MCF 10A (cell line): ENCODE measurements around the gene ZDHHC1. TPM values are rescaled to one million over a fixed set of nuclear protein-coding genes. Genes with fewer than 3 reads are reported as not detected.
A peak's percentile ranks its signal among the peaks of the same experiment; 100 is the strongest.

Experiments used
- BruUV-seq: library from RNA; stranded (reverse); fragments of 400-500 nt; replicated peaks from 2 replicates; lab custom pipeline; 2021; lab: Mats Ljungman, UMichigan
- CTCF ChIA-PET: fragments of 300-600 bp; sonication (Branson Sonifier 250); formaldehyde crosslinking; extraction: SDS; loops from one replicate; lab custom pipeline; 2021; ENCODE audit warnings: antibody characterized with exemption, inconsistent platforms; lab: Yijun Ruan, JAX
- POLR2A ChIA-PET: fragments of 300-600, 350-650 bp; sonication (Branson Sonifier 250); formaldehyde crosslinking; extraction: SDS; loops from one replicate; lab custom pipeline; 2020; ENCODE audit warnings: antibody characterized with exemption, inconsistent platforms; lab: Yijun Ruan, JAX
- DNase-seq: peaks from one replicate; pipeline ENCODE4 v3.0.0-alpha.2; 2018; ENCODE audit not compliant: unreplicated experiment
- H3K27ac Mint-ChIP-seq: one replicate; pipeline ENCODE4 v1.8.0; 2022; ENCODE audit warnings: mild to moderate bottlenecking, low read depth, mixed read lengths; ENCODE audit not compliant: unreplicated experiment
- H3K27me3 Mint-ChIP-seq: one replicate; pipeline ENCODE4 v1.8.0; 2022; ENCODE audit warnings: mixed read lengths; ENCODE audit not compliant: insufficient read depth, unreplicated experiment
- H3K36me3 Mint-ChIP-seq: one replicate; pipeline ENCODE4 v1.8.0; 2022; ENCODE audit warnings: mild to moderate bottlenecking, moderate library complexity, mixed read lengths; ENCODE audit not compliant: insufficient read depth, unreplicated experiment
- H3K4me1 Mint-ChIP-seq: one replicate; pipeline ENCODE4 v1.8.0; 2022; ENCODE audit warnings: mixed read lengths; ENCODE audit not compliant: insufficient read depth, unreplicated experiment
- H3K4me3 Mint-ChIP-seq: one replicate; pipeline ENCODE4 v1.8.0; 2022; ENCODE audit warnings: mild to moderate bottlenecking, moderate library complexity, mixed read lengths; ENCODE audit not compliant: unreplicated experiment
- H3K9me3 Mint-ChIP-seq: one replicate; pipeline ENCODE4 v1.8.0; 2022; ENCODE audit warnings: mixed read lengths; ENCODE audit not compliant: unreplicated experiment
- intact Hi-C: fragments of 100-400 bp; cut with micrococcal nuclease; formaldehyde crosslinking; loops from 2 replicates; pipeline ENCODE4 v1.14.1; 2022
- total RNA-seq: library from RNA; stranded (reverse); gene quantifications from 2 replicates; pipeline ENCODE4 v1.2.3, GENCODE V29; 2022
- TF ChIP-seq, protein P1 (sequence below): fragments of 200-600 bp; IDR thresholded peaks from one replicate; pipeline ENCODE4 v1.8.0; 2022; ENCODE audit warnings: antibody characterized with exemption, mild to moderate bottlenecking; ENCODE audit not compliant: unreplicated experiment

Gene ZDHHC1
- total RNA-seq, 1 experiment from 2014 or later: 5.9 TPM

- no peaks in the 10 kb centered on the region for H3K9me3 Mint-ChIP-seq
- peaks cover 14% of the 10 kb centered on the region for H3K4me1 Mint-ChIP-seq
- intact Hi-C loops: no loop called here
- H3K4me3 Mint-ChIP-seq: no peak overlapping the region
- TF ChIP-seq, protein P1, sequence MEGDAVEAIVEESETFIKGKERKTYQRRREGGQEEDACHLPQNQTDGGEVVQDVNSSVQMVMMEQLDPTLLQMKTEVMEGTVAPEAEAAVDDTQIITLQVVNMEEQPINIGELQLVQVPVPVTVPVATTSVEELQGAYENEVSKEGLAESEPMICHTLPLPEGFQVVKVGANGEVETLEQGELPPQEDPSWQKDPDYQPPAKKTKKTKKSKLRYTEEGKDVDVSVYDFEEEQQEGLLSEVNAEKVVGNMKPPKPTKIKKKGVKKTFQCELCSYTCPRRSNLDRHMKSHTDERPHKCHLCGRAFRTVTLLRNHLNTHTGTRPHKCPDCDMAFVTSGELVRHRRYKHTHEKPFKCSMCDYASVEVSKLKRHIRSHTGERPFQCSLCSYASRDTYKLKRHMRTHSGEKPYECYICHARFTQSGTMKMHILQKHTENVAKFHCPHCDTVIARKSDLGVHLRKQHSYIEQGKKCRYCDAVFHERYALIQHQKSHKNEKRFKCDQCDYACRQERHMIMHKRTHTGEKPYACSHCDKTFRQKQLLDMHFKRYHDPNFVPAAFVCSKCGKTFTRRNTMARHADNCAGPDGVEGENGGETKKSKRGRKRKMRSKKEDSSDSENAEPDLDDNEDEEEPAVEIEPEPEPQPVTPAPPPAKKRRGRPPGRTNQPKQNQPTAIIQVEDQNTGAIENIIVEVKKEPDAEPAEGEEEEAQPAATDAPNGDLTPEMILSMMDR: no peak
- H3K27me3 Mint-ChIP-seq: no peaks in the 10 kb centered on the region
- ChIA-PET POLR2A (no interaction called here), CTCF (no interaction called here)
- DNase-seq: no peak
- peaks cover 6% of the 10 kb centered on the region for H3K36me3 Mint-ChIP-seq
- no peak overlapping the region for H3K27ac Mint-ChIP-seq
- no TSS peak for BruUV-seq
These were observed 19.1 kb downstream of the ZDHHC1 start for GRCh38 chr16:67397036-67397801.

- peaks cover 14% of the 10 kb centered on the region for H3K4me1 Mint-ChIP-seq
- BruUV-seq: no TSS peak
- H3K27me3 Mint-ChIP-seq: no peaks in the 10 kb centered on the region
- TF ChIP-seq, protein P1: no peak
- no peak overlapping the region for H3K4me3 Mint-ChIP-seq
- H3K36me3 Mint-ChIP-seq: peaks cover 6% of the 10 kb centered on the region
- ChIA-PET CTCF (interaction anchor here (0.6 kb wide), 1 partner anchor 10 kb away, joined by 4 read pairs; no protein-coding TSS in a partner anchor), POLR2A (interaction anchor here (0.7 to 1.2 kb wide), 2 partner anchors 31 to 36 kb away, joined by 3 read pairs; no protein-coding TSS in a partner anchor)
- peak overlapping the region; percentile 75 for H3K27ac Mint-ChIP-seq
- DNase-seq: peak; percentile 76
- intact Hi-C loops: no loop called here
- no peaks in the 10 kb centered on the region for H3K9me3 Mint-ChIP-seq
These were observed 19.9 kb downstream of the ZDHHC1 start for GRCh38 chr16:67396159-67397035.

DNA sequence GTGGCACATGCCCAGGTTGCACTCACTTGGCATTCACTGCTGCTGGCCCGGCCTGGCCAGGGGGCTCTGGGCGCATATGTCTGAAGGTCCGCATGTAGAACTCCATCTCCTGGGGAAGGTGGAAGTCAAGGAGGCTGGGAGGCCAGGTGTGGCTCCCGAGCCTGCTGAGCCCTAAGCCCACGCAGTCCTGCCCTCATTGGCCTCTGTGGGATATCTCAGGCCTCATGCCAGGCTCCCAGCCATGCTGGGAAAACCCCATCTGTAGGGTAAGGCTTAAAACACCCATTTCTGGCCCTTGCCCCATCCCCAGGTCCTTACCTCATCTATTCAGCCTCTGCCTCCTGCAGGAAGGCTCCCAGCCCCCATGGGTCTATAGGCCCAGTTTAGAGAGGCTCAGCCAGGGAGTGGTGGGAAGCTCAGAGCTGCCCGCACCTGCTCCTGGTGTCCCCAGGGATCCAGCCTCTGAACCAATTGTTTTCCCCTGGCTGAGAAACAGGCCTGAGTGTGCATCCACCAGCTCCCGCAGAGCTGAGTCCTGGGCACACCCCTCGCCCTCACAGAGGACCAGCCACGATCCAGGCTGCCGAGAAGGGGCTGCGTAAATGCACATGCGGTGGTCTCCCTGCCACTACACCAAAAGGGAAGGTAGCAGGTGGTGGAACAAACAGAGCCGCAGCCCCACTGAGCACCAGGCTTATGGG, 20.7 kb downstream of the ZDHHC1 start:
- Mint-ChIP-seq H3K4me3 (no peak overlapping the region), H3K27ac (peak overlapping the region; percentile 75), H3K36me3 (no peaks in the 10 kb centered on the region), H3K4me1 (peaks cover 14% of the 10 kb centered on the region), H3K27me3 (no peaks in the 10 kb centered on the region), H3K9me3 (no peaks in the 10 kb centered on the region)
- CTCF ChIA-PET: interaction anchor here (0.6 to 1.2 kb wide), 3 partner anchors 9 to 119 kb away, joined by 3 to 4 read pairs (median 3); no protein-coding TSS in a partner anchor
- peak; percentile 46 for DNase-seq
- POLR2A ChIA-PET: interaction anchor here (0.7 to 1.2 kb wide), 2 partner anchors 32 to 36 kb away, joined by 3 read pairs; no protein-coding TSS in a partner anchor
- TF ChIP-seq, protein P1: no peak
- no TSS peak for BruUV-seq
- intact Hi-C loops: no loop called here
